Ovary (tissue), 3 donors: ENCODE results near the gene AK1.

ENCODE experiments used
- EP300 ChIP-seq: sonication (generic); formaldehyde crosslinking; IDR thresholded peaks from one replicate; pipeline ENCODE4 v1.6.1; 2017; ENCODE audit warnings: antibody characterized with exemption
- POLR2A ChIP-seq: fragments of 450-650 bp; IDR thresholded peaks from one replicate; pipeline ENCODE4 v1.6.1; 2017; ENCODE audit warnings: antibody characterized with exemption, mild to moderate bottlenecking, moderate library complexity
- TF ChIP-seq, protein P1 (sequence below), 3 donors: fragments of 450-650 bp in 2 of 3; fragments of 200-600 bp in 1 of 3; IDR thresholded peaks; one replicate each; pipeline versions ENCODE4 v1.5.1 to v1.8.0; 2016 to 2022; ENCODE audit warnings: antibody characterized with exemption in 3 of 3, mild to moderate bottlenecking in 1 of 3
- donor health status: DM: no; HTN: no; CAD: no.

DNA sequence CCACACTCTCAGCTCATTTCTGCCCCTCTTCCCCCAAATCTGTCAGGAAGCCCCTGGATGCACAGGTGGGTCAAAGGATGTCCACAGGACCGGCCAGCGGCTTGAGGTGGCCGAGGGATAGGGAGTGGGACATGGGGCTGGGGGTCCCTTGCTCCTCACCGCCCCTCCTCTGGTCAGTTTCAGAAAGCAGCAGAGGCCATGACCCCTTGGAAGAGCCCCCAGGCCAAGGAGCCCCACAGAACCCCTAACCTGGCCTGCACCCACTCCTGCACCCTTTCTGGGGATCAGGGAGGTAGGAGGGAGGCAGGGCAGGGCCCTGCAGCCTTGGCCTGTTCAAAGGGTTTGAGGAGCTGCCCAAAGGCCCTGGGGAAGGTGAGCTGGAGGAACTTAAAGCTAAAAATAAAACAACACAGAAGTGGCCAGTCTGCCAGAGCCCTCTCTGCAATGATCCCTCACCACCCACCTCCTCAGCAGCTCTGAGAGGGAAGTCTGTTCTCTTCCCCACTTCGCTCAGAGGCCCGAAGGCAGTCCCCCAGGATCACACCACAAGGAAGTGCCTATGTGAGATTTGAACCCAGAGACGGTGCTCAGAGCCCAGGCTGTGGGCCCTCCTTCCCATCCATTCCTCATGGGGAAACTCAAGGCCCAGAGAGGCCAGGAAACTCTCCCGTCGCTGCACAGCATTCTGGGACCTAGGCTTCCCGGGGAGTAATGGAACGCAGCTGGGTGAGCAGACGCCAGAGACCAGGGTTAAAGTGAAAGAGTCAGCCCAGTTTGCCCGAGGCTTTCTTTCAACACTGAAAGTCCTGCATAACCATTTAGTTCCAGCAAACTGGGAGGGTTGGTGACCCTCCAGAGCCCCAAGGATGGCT lies 23.9 kb downstream of the AK1 start:
- TF ChIP-seq, protein P1, sequence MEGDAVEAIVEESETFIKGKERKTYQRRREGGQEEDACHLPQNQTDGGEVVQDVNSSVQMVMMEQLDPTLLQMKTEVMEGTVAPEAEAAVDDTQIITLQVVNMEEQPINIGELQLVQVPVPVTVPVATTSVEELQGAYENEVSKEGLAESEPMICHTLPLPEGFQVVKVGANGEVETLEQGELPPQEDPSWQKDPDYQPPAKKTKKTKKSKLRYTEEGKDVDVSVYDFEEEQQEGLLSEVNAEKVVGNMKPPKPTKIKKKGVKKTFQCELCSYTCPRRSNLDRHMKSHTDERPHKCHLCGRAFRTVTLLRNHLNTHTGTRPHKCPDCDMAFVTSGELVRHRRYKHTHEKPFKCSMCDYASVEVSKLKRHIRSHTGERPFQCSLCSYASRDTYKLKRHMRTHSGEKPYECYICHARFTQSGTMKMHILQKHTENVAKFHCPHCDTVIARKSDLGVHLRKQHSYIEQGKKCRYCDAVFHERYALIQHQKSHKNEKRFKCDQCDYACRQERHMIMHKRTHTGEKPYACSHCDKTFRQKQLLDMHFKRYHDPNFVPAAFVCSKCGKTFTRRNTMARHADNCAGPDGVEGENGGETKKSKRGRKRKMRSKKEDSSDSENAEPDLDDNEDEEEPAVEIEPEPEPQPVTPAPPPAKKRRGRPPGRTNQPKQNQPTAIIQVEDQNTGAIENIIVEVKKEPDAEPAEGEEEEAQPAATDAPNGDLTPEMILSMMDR (IDR thresholded peaks at IDR 0.05): no peak
- no peak for TF ChIP-seq POLR2A
- no peak for TF ChIP-seq EP300
